ENCODE results near the gene GTF2F1. TPM values are rescaled to one million over a fixed set of nuclear protein-coding genes. Genes with fewer than 3 reads are reported as not detected.

The GTF2F1 gene
- total RNA-seq, 1 experiment from 2014 or later = 43.8 TPM

DNA sequence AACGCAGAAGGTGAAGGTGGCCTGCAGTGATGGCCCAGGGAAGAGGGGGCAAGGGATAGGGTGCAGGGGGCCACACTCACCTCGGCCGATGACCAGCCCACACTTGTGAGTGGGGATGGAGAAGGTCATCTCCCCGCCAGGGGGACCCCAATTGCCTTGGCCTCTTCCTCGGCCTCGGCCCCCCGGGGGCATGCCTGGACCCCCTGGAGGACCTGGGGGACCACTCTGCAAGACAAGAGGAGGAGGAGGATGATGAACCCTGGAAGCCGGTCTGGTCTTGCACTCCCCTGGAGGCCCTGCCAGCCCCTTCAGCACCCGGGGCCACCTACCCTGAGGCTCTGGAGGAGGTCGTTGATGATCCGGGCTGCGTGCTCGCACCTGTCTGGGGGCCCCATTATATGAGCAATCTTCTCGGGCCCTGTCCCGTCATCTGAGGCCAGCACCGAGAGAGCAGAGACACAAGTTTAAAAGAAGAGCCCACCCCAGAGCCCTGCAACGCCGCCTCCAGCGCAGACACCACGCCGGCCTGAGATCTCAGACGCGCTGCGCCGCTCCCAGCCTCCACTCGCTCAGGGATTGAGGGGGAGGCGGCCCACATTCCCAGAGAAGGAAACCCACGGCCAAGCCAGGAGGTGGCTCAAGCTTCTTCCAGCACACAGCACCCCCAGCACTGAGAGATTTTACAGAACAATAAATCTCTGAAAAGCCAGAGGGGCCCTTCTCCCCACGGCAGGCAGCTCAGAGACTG lies 23.9 kb upstream of the GTF2F1 start:
- TF ChIP-seq, protein P1, sequence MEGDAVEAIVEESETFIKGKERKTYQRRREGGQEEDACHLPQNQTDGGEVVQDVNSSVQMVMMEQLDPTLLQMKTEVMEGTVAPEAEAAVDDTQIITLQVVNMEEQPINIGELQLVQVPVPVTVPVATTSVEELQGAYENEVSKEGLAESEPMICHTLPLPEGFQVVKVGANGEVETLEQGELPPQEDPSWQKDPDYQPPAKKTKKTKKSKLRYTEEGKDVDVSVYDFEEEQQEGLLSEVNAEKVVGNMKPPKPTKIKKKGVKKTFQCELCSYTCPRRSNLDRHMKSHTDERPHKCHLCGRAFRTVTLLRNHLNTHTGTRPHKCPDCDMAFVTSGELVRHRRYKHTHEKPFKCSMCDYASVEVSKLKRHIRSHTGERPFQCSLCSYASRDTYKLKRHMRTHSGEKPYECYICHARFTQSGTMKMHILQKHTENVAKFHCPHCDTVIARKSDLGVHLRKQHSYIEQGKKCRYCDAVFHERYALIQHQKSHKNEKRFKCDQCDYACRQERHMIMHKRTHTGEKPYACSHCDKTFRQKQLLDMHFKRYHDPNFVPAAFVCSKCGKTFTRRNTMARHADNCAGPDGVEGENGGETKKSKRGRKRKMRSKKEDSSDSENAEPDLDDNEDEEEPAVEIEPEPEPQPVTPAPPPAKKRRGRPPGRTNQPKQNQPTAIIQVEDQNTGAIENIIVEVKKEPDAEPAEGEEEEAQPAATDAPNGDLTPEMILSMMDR (conservative IDR thresholded peaks at IDR 0.05) = no peak
- TF ChIP-seq EZH2 (IDR thresholded peaks at IDR 0.05; ENCODE audit: low read depth) = no peak
- H3K4me3 ChIP-seq = no peak overlapping the region
- H3K4me2 ChIP-seq = no peak overlapping the region
- intact Hi-C loops (cut with micrococcal nuclease; ENCODE audit: unreplicated experiment) = no loop called here
- no peaks in the 10 kb centered on the region for H3K27me3 ChIP-seq (ENCODE audit: insufficient read depth, low read depth)
- H3K36me3 ChIP-seq (ENCODE audit: low read depth) = no peaks in the 10 kb centered on the region
- no peaks in the 10 kb centered on the region for H3K9me2 ChIP-seq (ENCODE audit: insufficient read depth)
- CTCF ChIA-PET = no interaction called here
- peaks cover 17% of the 10 kb centered on the region for H3K79me2 ChIP-seq (ENCODE audit: low read depth)
- no peak for DNase-seq
- H3F3A ChIP-seq (ENCODE audit: insufficient read depth, low read depth) = no peaks in the 10 kb centered on the region; the same call in 1 of the 2 replicates
- no peaks in the 10 kb centered on the region for H3K4me1 ChIP-seq (replicated peaks; ENCODE audit: insufficient read depth)
- POLR2A ChIA-PET (ENCODE audit: unreplicated experiment) = no interaction called here
- H2AFZ ChIP-seq = no peak overlapping the region
- H4K20me1 ChIP-seq (ENCODE audit: insufficient read depth) = peaks cover 27% of the 10 kb centered on the region
- H3K27ac ChIP-seq = no peak overlapping the region
- no TSS peak for BruUV-seq (replicated peaks)
- H3K9me3 ChIP-seq (ENCODE audit: insufficient read depth, low read depth) = no peaks in the 10 kb centered on the region

DNA sequence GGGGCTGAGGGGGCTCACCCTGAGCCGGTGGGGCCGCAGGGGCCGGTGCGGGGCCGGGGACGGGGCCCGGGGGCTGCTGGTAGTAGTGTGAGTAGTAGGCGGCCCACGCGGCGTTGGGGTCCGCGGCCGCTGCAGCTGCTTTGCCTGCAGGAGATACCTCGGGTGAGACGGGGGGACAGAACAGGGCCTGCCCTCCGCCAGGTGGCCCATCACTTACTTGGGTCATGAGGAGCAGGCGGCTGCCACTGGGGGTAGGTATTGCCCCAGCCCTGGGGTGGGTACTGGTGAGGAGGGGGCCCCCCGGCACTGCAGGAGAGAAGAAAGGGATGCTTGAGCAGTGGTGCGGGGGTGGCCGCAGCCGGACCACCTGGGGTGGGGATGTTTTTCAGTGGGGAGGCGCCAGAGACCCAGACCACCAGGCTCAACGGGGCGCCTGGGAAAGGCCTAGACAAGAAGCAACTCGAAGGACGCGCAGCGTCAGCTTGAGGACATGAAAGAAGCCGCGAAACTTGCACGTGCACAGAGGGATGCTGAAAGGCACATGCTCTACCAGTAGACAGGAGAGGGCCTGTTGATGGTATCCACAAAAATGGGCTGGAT lies 22.7 kb upstream of the GTF2F1 start:
- intact Hi-C loops (cut with micrococcal nuclease; ENCODE audit: unreplicated experiment) = no loop called here
- no peaks in the 10 kb centered on the region for H3K36me3 ChIP-seq (ENCODE audit: low read depth)
- no peak overlapping the region for H3K27ac ChIP-seq
- H3K9me2 ChIP-seq (ENCODE audit: insufficient read depth) = no peaks in the 10 kb centered on the region
- CTCF ChIA-PET = no interaction called here
- POLR2A ChIA-PET (ENCODE audit: unreplicated experiment) = no interaction called here
- TF ChIP-seq, protein P1 (conservative IDR thresholded peaks at IDR 0.05) = no peak
- TF ChIP-seq EZH2 (IDR thresholded peaks at IDR 0.05; ENCODE audit: low read depth) = no peak
- H3K4me1 ChIP-seq (replicated peaks; ENCODE audit: insufficient read depth) = no peaks in the 10 kb centered on the region
- peaks cover 16% of the 10 kb centered on the region for H4K20me1 ChIP-seq (ENCODE audit: insufficient read depth)
- no peak overlapping the region for H2AFZ ChIP-seq
- no peak overlapping the region for H3K4me3 ChIP-seq
- H3K79me2 ChIP-seq (ENCODE audit: low read depth) = peaks cover 6% of the 10 kb centered on the region
- BruUV-seq (replicated peaks) = no TSS peak
- H3K9me3 ChIP-seq (ENCODE audit: insufficient read depth, low read depth) = no peaks in the 10 kb centered on the region
- H3K27me3 ChIP-seq (ENCODE audit: insufficient read depth, low read depth) = no peaks in the 10 kb centered on the region
- no peak for DNase-seq
- H3F3A ChIP-seq (ENCODE audit: insufficient read depth, low read depth) = peaks cover 2% of the 10 kb centered on the region; the same call in 1 of the 2 replicates
- no peak overlapping the region for H3K4me2 ChIP-seq

DNA sequence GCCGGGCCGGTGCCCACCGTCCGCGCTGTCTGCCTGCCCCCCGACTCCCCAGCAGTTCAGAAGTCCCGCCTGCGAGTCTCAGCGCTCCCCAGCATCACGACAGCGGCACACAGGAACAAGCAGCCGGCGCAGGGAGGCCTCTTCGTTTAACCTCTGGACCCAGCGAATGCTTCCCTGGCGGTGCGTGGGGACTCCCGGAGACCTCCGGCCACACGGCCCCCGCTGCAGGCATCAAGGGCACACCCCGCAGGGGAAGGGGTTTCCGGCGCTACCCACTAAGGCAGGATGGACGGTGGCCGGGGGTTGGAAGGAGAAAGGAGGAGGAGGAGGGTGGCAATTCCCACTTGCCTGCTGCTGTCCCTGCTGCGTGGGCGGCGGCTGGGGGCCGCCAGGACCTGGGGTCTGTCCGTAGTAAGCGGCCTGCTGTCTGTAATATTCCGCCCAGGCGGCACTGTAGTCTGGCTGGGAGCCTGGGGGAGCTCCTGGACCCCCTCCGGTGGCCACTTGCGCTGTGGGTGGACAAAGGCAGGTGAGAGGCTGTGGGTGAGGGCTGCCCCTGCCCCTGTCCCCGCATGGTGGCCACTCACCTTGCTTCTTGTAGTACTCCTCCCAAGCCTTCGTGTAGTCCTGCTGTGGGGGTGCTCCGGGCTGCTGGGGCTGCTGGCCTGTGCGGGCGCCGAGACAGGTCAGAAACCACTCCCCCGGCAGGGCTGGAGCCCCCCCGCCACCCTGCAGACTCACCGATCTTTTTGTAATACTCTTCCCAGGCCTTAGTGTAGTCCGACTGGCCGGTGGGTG lies 22.0 kb upstream of the GTF2F1 start:
- Histone ChIP-seq H3K27ac (no peak overlapping the region), H3K79me2 (ENCODE audit: low read depth) (no peaks in the 10 kb centered on the region), H3K4me3 (no peak overlapping the region), H3K36me3 (ENCODE audit: low read depth) (no peaks in the 10 kb centered on the region), H3K9me3 (ENCODE audit: insufficient read depth, low read depth) (no peaks in the 10 kb centered on the region), H3K4me1 (replicated peaks; ENCODE audit: insufficient read depth) (no peaks in the 10 kb centered on the region), H3K9me2 (ENCODE audit: insufficient read depth) (no peaks in the 10 kb centered on the region), H3K27me3 (ENCODE audit: insufficient read depth, low read depth) (no peaks in the 10 kb centered on the region), H3F3A (ENCODE audit: insufficient read depth, low read depth) (peaks cover 3% of the 10 kb centered on the region; the same call in 1 of the 2 replicates), H4K20me1 (ENCODE audit: insufficient read depth) (peaks cover 9% of the 10 kb centered on the region), H2AFZ (no peak overlapping the region), H3K4me2 (no peak overlapping the region)
- no peak for TF ChIP-seq EZH2 (IDR thresholded peaks at IDR 0.05; ENCODE audit: low read depth)
- TF ChIP-seq, protein P1 (conservative IDR thresholded peaks at IDR 0.05) = no peak
- no TSS peak for BruUV-seq (replicated peaks)
- intact Hi-C loops (cut with micrococcal nuclease; ENCODE audit: unreplicated experiment) = no loop called here
- POLR2A ChIA-PET (ENCODE audit: unreplicated experiment) = no interaction called here
- CTCF ChIA-PET = no interaction called here
- no peak for DNase-seq

Measured in PC-9 (cell line).